ENCODE results near the gene P4HB.

- TF ChIP-seq POLR2A (IDR thresholded peaks at IDR 0.05): no peak
- TF ChIP-seq, protein P1, sequence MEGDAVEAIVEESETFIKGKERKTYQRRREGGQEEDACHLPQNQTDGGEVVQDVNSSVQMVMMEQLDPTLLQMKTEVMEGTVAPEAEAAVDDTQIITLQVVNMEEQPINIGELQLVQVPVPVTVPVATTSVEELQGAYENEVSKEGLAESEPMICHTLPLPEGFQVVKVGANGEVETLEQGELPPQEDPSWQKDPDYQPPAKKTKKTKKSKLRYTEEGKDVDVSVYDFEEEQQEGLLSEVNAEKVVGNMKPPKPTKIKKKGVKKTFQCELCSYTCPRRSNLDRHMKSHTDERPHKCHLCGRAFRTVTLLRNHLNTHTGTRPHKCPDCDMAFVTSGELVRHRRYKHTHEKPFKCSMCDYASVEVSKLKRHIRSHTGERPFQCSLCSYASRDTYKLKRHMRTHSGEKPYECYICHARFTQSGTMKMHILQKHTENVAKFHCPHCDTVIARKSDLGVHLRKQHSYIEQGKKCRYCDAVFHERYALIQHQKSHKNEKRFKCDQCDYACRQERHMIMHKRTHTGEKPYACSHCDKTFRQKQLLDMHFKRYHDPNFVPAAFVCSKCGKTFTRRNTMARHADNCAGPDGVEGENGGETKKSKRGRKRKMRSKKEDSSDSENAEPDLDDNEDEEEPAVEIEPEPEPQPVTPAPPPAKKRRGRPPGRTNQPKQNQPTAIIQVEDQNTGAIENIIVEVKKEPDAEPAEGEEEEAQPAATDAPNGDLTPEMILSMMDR (IDR thresholded peaks at IDR 0.05): no peak
Observed at GRCh38 chr17:81807210-81807719, 53.1 kb downstream of the P4HB start.
